A673 (cell line): ENCODE measurements around the gene CDC42EP1. TPM values are rescaled to one million over a fixed set of nuclear protein-coding genes. Genes with fewer than 3 reads are reported as not detected.
"Not testable (repeated sequence)": the region's sequence is repeated elsewhere in the genome, so short reads cannot be mapped to it uniquely, and the experiment has no call there.

ENCODE experiments used
- BruUV-seq: library from RNA; stranded (reverse); fragments of 400-500 nt; replicated peaks from 2 replicates; lab custom pipeline; 2021; lab: Mats Ljungman, UMichigan
- CTCF ChIA-PET: fragments of 300-600 bp; sonication (Branson Sonifier 250); formaldehyde crosslinking; loops from one replicate; lab custom pipeline; 2022; ENCODE audit warnings: antibody characterized with exemption; lab: Charles Lee
- POLR2A ChIA-PET: fragments of 300-600 bp; sonication (Branson Sonifier 250); formaldehyde crosslinking; loops from one replicate; lab custom pipeline; 2022; ENCODE audit warnings: antibody characterized with exemption; ENCODE audit not compliant: low non-redundant PET; lab: Charles Lee
- DNase-seq: peaks from one replicate; pipeline ENCODE4 v3.0.0-alpha.2; 2015; ENCODE audit warnings: low spot score
- H3K27ac ChIP-seq: fragments of 200-600 bp; sonication (generic); 2 replicates; pipeline ENCODE4 v1.5.1; 2016; ENCODE audit warnings: mixed run types, low read depth, mild to moderate bottlenecking, mixed read lengths, antibody characterized with exemption, low read length; ENCODE audit not compliant: poor library complexity, severe bottlenecking
- H3K27me3 ChIP-seq: fragments of 200-600 bp; sonication (generic); replicated peaks from 2 replicates; pipeline ENCODE4 v1.6.1; 2017; ENCODE audit warnings: mixed run types, low read depth, mild to moderate bottlenecking, mixed read lengths, antibody characterized with exemption, low read length; ENCODE audit not compliant: insufficient read depth, poor library complexity
- H3K36me3 ChIP-seq: fragments of 200-600 bp; sonication (generic); 2 replicates; pipeline ENCODE4 v1.6.1; 2016; ENCODE audit warnings: mixed run types, mild to moderate bottlenecking, mixed read lengths, antibody characterized with exemption, low read length; ENCODE audit not compliant: insufficient read depth, poor library complexity, severe bottlenecking
- H3K4me1 ChIP-seq: fragments of 200-600 bp; sonication (generic); 2 replicates; pipeline ENCODE4 v1.6.1; 2017; ENCODE audit warnings: mixed run types, mild to moderate bottlenecking, mixed read lengths, antibody characterized with exemption, low read length; ENCODE audit not compliant: insufficient read depth, poor library complexity, severe bottlenecking
- H3K4me3 ChIP-seq: fragments of 200-600 bp; sonication (generic); 2 replicates; pipeline ENCODE4 v1.5.1; 2016; ENCODE audit warnings: low read depth, mixed run types, mild to moderate bottlenecking, mixed read lengths, low read length; ENCODE audit not compliant: poor library complexity, severe bottlenecking
- H3K9me3 ChIP-seq: fragments of 200-600 bp; sonication (generic); 2 replicates; pipeline ENCODE4 v1.6.1; 2016; ENCODE audit warnings: mixed run types, low read depth, mild to moderate bottlenecking, mixed read lengths, antibody characterized with exemption, low read length; ENCODE audit not compliant: poor library complexity, severe bottlenecking
- EZH2 ChIP-seq: fragments of 200-600 bp; sonication (generic); IDR thresholded peaks from 2 replicates; pipeline ENCODE4 v1.6.1; 2017; ENCODE audit warnings: borderline replicate concordance, low read depth, mild to moderate bottlenecking, mixed read lengths, antibody characterized with exemption, low read length; ENCODE audit not compliant: poor library complexity, severe bottlenecking
- intact Hi-C: fragments of 100-400 bp; cut with micrococcal nuclease; formaldehyde crosslinking; loops from one replicate; pipeline ENCODE4 v1.10.0; 2022; ENCODE audit not compliant: unreplicated experiment
- total RNA-seq: library from RNA; stranded (reverse); gene quantifications from 2 replicates; pipeline ENCODE4 v1.2.3, GENCODE V29; 2021
- TF ChIP-seq, protein P1 (sequence below): fragments of 300-800, 200-600 bp; sonication (generic); conservative IDR thresholded peaks from 2 replicates; pipeline ENCODE4 v1.5.1; 2017; ENCODE audit warnings: low read depth, mild to moderate bottlenecking, antibody characterized with exemption, low read length, moderate library complexity, mixed read lengths

CDC42EP1 gene
- total RNA-seq, 1 experiment from 2014 or later: 1.1 TPM

- no peak for DNase-seq
- no peak overlapping the region for H3K4me3 ChIP-seq
- no TSS peak for BruUV-seq
- no peaks in the 10 kb centered on the region for H3K27me3 ChIP-seq
- ChIA-PET CTCF (no interaction called here), POLR2A (no interaction called here)
- no peak overlapping the region for H3K27ac ChIP-seq
- intact Hi-C loops: loop anchor here (5.0 kb wide), 1 partner anchor 147 kb away; no protein-coding TSS in a partner anchor
- H3K9me3 ChIP-seq: no peaks in the 10 kb centered on the region
- TF ChIP-seq, protein P1, sequence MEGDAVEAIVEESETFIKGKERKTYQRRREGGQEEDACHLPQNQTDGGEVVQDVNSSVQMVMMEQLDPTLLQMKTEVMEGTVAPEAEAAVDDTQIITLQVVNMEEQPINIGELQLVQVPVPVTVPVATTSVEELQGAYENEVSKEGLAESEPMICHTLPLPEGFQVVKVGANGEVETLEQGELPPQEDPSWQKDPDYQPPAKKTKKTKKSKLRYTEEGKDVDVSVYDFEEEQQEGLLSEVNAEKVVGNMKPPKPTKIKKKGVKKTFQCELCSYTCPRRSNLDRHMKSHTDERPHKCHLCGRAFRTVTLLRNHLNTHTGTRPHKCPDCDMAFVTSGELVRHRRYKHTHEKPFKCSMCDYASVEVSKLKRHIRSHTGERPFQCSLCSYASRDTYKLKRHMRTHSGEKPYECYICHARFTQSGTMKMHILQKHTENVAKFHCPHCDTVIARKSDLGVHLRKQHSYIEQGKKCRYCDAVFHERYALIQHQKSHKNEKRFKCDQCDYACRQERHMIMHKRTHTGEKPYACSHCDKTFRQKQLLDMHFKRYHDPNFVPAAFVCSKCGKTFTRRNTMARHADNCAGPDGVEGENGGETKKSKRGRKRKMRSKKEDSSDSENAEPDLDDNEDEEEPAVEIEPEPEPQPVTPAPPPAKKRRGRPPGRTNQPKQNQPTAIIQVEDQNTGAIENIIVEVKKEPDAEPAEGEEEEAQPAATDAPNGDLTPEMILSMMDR: no peak
- TF ChIP-seq EZH2: no peak
- no peaks in the 10 kb centered on the region for H3K4me1 ChIP-seq
- H3K36me3 ChIP-seq: no peaks in the 10 kb centered on the region
Observed at GRCh38 chr22:37535159-37535558, 25.1 kb upstream of the CDC42EP1 start.

GRCh38 chr22:37538590-37539357 lies 21.5 kb upstream of the CDC42EP1 start:
- BruUV-seq: no TSS peak
- H3K27ac ChIP-seq: no peak overlapping the region
- TF ChIP-seq, protein P1: peak; percentile 98
- TF ChIP-seq EZH2: no peak
- no peaks in the 10 kb centered on the region for H3K27me3 ChIP-seq
- ChIA-PET POLR2A (no interaction called here), CTCF (interaction anchor here (1.0 to 1.4 kb wide), 3 partner anchors 23 to 53 kb away, joined by 3 to 14 read pairs (median 5); no protein-coding TSS in a partner anchor)
- H3K9me3 ChIP-seq: no peaks in the 10 kb centered on the region
- peaks cover 12% of the 10 kb centered on the region for H3K4me1 ChIP-seq
- H3K4me3 ChIP-seq: no peak overlapping the region
- intact Hi-C loops: loop anchor here (1.0 to 5.0 kb wide), 3 partner anchors 29 to 144 kb away; no protein-coding TSS in a partner anchor
- H3K36me3 ChIP-seq: no peaks in the 10 kb centered on the region
- DNase-seq: peak; percentile 94

GRCh38 chr22:37539790-37540189 lies 20.5 kb upstream of the CDC42EP1 start:
- ChIA-PET POLR2A (interaction anchor here (0.6 kb wide), 1 partner anchor 137 kb away, joined by 3 read pairs; no protein-coding TSS in a partner anchor), CTCF (interaction anchor here (0.7 to 1.4 kb wide), 3 partner anchors 19 to 42 kb away, joined by 4 to 14 read pairs (median 4); no protein-coding TSS in a partner anchor)
- not testable (repeated sequence) for H3K4me3 ChIP-seq, H3K36me3 ChIP-seq, H3K27ac ChIP-seq, H3K27me3 ChIP-seq, DNase-seq, BruUV-seq, H3K9me3 ChIP-seq
- peaks cover 12% of the 10 kb centered on the region for H3K4me1 ChIP-seq
- intact Hi-C loops: loop anchor here (1.0 to 5.0 kb wide), 4 partner anchors 28 to 143 kb away; partner anchors contain the start of gene GGA1

DNA sequence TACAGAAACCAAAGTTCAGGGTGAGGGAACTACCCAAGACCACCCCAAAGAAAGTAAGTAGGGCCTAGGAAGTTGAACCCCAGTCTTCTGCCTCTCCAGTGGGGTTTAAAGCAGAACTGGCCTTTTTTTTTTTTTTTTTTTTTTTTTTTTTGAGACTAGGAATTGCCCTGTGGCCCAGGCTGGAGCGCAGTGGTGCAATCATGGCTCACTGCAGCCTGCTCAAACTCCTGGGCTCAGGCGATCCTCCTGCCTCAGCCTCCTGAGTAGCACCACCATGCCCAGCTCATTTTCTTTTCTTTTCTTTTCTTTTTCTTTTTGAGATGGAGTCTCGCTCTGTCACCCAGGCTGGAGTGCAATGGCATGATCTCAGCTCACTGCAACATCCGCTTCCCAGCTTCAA lies 17.9 kb upstream of the CDC42EP1 start:
- DNase-seq, H3K27me3 ChIP-seq, H3K9me3 ChIP-seq, BruUV-seq, POLR2A ChIA-PET, H3K4me3 ChIP-seq, H3K36me3 ChIP-seq: not testable (repeated sequence)
- Histone ChIP-seq H3K4me1 (peaks cover 18% of the 10 kb centered on the region), H3K27ac (peak overlapping the region; percentile 18)
- CTCF ChIA-PET: interaction anchor here (1.0 to 2.2 kb wide), 4 partner anchors 19 to 66 kb away, joined by 4 to 21 read pairs (median 8); partner anchors contain the start of gene GGA1
- intact Hi-C loops: loop anchor here (5.0 kb wide), 1 partner anchor 65 kb away; the partner anchor contains the start of gene GGA1
